BJ (cell line): ENCODE measurements around the gene TEX11. TPM values are rescaled to one million over a fixed set of nuclear protein-coding genes. Genes with fewer than 3 reads are reported as not detected.
"Not testable (repeated sequence)": the region's sequence is repeated elsewhere in the genome, so short reads cannot be mapped to it uniquely, and the experiment has no call there.

Experiments used
- CTCF ChIA-PET: fragments of 350-600 bp; formaldehyde crosslinking; extraction: SDS; loops from one replicate; lab custom pipeline; 2021; ENCODE audit warnings: antibody characterized with exemption, inconsistent platforms; lab: Yijun Ruan, JAX
- POLR2A ChIA-PET: fragments of 300-600 bp; sonication (Branson Sonifier 250); formaldehyde crosslinking; extraction: SDS; loops from one replicate; lab custom pipeline; 2021; ENCODE audit warnings: antibody characterized with exemption; lab: Charles Lee
- DNase-seq: peaks from one replicate; pipeline ENCODE4 v3.0.0-alpha.2; 2011; ENCODE audit warnings: low read depth
- H3K27me3 ChIP-seq: 2 replicates; pipeline ENCODE4 v1.6.0; 2011; ENCODE audit warnings: low read length; ENCODE audit not compliant: control insufficient read depth, insufficient read depth
- H3K36me3 ChIP-seq: 2 replicates; pipeline ENCODE4 v1.5.1; 2011; ENCODE audit warnings: low read length; ENCODE audit not compliant: control insufficient read depth, insufficient read depth
- H3K4me3 ChIP-seq: 2 replicates; pipeline ENCODE4 v1.5.1; 2011; ENCODE audit warnings: low read depth, mild to moderate bottlenecking, control low read depth, low read length
- polyA plus RNA-seq: library from polyadenylated mRNA; depleted of rRNA; stranded (reverse); fragments of >200 nt; gene quantifications from 2 replicates; pipeline ENCODE4 v1.2.3, GENCODE V29; 2011
- TF ChIP-seq, protein P1 (sequence below): IDR thresholded peaks from 2 replicates; pipeline ENCODE4 v1.5.1; 2011; ENCODE audit warnings: low read depth, mild to moderate bottlenecking, control low read depth, inconsistent platforms, low read length, moderate library complexity; ENCODE audit not compliant: insufficient read depth

The TEX11 gene
- polyA plus RNA-seq, 1 experiment, result not detected

DNA sequence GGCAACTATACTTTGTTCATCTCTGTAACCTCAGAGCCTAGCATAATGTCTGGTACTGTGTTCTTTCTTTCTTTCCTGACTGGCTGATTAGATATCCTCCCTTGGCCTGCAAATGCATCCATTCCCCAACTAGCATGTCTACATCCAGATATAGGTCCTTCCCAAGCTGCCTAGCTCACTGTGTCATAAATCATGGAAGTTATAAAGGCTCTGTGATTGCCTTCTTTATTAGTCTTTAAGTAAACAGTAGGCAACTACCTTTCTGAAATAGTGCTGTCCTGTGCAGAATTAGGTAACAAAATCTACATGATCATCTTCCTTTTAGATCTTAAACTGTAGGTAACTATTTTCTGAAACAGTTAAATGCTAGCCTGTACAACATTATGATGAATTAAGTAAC lies 239.4 kb downstream of the TEX11 start:
- no peak for DNase-seq
- CTCF ChIA-PET, result no interaction called here
- no peaks in the 10 kb centered on the region for H3K27me3 ChIP-seq
- TF ChIP-seq, protein P1, sequence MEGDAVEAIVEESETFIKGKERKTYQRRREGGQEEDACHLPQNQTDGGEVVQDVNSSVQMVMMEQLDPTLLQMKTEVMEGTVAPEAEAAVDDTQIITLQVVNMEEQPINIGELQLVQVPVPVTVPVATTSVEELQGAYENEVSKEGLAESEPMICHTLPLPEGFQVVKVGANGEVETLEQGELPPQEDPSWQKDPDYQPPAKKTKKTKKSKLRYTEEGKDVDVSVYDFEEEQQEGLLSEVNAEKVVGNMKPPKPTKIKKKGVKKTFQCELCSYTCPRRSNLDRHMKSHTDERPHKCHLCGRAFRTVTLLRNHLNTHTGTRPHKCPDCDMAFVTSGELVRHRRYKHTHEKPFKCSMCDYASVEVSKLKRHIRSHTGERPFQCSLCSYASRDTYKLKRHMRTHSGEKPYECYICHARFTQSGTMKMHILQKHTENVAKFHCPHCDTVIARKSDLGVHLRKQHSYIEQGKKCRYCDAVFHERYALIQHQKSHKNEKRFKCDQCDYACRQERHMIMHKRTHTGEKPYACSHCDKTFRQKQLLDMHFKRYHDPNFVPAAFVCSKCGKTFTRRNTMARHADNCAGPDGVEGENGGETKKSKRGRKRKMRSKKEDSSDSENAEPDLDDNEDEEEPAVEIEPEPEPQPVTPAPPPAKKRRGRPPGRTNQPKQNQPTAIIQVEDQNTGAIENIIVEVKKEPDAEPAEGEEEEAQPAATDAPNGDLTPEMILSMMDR, result no peak
- POLR2A ChIA-PET, result no interaction called here
- no peaks in the 10 kb centered on the region for H3K36me3 ChIP-seq
- no peak overlapping the region for H3K4me3 ChIP-seq

DNA sequence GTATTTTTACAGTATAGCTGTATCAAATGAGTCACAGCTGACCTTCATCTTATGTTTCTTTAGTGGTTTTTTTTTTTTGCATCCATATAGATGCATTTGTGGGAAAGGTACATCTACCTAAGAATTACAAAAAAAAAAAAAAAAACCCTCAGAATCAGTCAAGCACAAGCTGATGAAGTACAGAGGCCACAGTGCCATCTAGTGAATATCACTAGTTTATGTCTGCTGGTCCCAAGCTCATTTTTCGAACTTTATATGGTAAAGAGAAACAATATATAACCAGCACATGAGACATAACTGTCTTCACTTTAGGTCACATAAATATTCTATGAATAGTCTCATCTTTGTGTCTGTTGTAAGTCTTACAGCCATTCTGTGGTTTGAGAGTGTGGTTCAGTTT lies 243.8 kb downstream of the TEX11 start:
- DNase-seq, result no peak
- no peaks in the 10 kb centered on the region for H3K36me3 ChIP-seq
- H3K27me3 ChIP-seq, result no peaks in the 10 kb centered on the region
- no peak overlapping the region for H3K4me3 ChIP-seq
- ChIA-PET CTCF (interaction anchor here (0.5 to 1.5 kb wide), 9 partner anchors 9 to 810 kb away, joined by 3 to 6 read pairs (median 3); partner anchors contain the start of genes GDPD2 and IGBP1), POLR2A (interaction anchor here (0.6 kb wide), 1 partner anchor 186 kb away, joined by 3 read pairs; no protein-coding TSS in a partner anchor)
- TF ChIP-seq, protein P1, result peak; percentile 32; the same call in 1 of the 2 replicates

- DNase-seq, H3K27me3 ChIP-seq, H3K36me3 ChIP-seq, CTCF ChIA-PET, H3K4me3 ChIP-seq: not testable (repeated sequence)
- POLR2A ChIA-PET, result interaction anchor here (0.6 kb wide), 1 partner anchor 1733 kb away, joined by 3 read pairs; no protein-coding TSS in a partner anchor
Observed at GRCh38 chrX:70661124-70661523, 247.4 kb downstream of the TEX11 start.

DNA sequence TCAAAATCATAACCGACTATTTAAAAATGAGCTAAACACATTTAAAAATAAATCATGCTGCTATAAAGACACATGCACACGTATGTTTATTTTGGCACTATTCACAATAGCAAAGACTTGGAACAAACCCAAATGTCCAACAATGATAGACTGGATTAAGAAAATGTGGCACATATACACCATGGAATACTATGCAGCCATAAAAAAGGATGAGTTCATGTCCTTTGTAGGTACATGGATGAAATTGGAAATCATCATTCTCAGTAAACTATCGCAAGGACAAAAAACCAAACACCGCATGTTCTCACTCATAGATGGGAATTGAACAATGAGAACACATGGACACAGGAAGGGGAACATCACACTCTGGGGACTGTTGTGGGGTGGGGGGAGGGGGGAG lies 251.0 kb downstream of the TEX11 start:
- DNase-seq, H3K27me3 ChIP-seq, CTCF ChIA-PET, H3K36me3 ChIP-seq, H3K4me3 ChIP-seq: not testable (repeated sequence)
- POLR2A ChIA-PET, result interaction anchor here (0.7 kb wide), 1 partner anchor 103 kb away, joined by 5 read pairs; no protein-coding TSS in a partner anchor

DNA sequence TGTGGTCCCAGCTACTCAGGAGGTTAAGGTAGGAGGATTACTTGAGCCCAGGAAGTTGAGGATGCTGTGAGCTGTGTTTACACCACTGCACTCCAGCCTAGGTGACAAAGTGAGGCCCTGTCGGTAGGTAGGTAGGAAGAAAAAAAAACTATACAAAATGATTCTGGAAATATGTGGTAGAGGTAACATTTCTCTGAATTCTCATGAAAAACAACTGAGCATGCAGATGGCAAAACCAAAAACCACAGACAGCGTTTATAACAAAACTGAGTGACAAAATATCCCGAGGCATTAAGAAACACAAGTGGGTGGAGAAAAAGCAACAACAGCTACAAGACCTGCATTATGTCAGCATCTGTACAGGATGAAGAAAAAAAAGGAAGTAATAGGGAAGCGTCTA lies 252.2 kb downstream of the TEX11 start:
- H3K4me3 ChIP-seq, result no peak overlapping the region
- CTCF ChIA-PET, result interaction anchor here (0.7 to 0.8 kb wide), 2 partner anchors 9 to 145 kb away, joined by 3 to 6 read pairs; no protein-coding TSS in a partner anchor

GRCh38 chrX:70647910-70648309 lies 260.6 kb downstream of the TEX11 start:
- H3K36me3 ChIP-seq, H3K27me3 ChIP-seq, H3K4me3 ChIP-seq, DNase-seq, CTCF ChIA-PET, POLR2A ChIA-PET: not testable (repeated sequence)

More for the DNA sequence above, 252.2 kb downstream of the TEX11 start:
- no peak for DNase-seq
- TF ChIP-seq, protein P1, result no peak
- H3K36me3 ChIP-seq, result no peaks in the 10 kb centered on the region
- POLR2A ChIA-PET, result no interaction called here
- H3K27me3 ChIP-seq, result no peaks in the 10 kb centered on the region

- ChIA-PET CTCF (interaction anchor here (0.6 kb wide), 1 partner anchor 34 kb away, joined by 3 read pairs; no protein-coding TSS in a partner anchor), POLR2A (no interaction called here)
- no peak for DNase-seq
- TF ChIP-seq, protein P1, result no peak
- no peak overlapping the region for H3K4me3 ChIP-seq
- no peaks in the 10 kb centered on the region for H3K36me3 ChIP-seq
- H3K27me3 ChIP-seq, result no peaks in the 10 kb centered on the region
Observed at GRCh38 chrX:70636218-70636617, 272.3 kb downstream of the TEX11 start.
